MCF 10A (cell line): ENCODE results near the gene GPC5. TPM values are rescaled to one million over a fixed set of nuclear protein-coding genes. Genes with fewer than 3 reads are reported as not detected.

Experiments
- BruUV-seq: library from RNA; stranded (reverse); fragments of 400-500 nt; replicated peaks from 2 replicates; lab custom pipeline; 2021; lab: Mats Ljungman, UMichigan
- CTCF ChIA-PET: fragments of 300-600 bp; sonication (Branson Sonifier 250); formaldehyde crosslinking; extraction: SDS; loops from one replicate; lab custom pipeline; 2021; ENCODE audit warnings: antibody characterized with exemption, inconsistent platforms; lab: Yijun Ruan, JAX
- POLR2A ChIA-PET: fragments of 300-600, 350-650 bp; sonication (Branson Sonifier 250); formaldehyde crosslinking; extraction: SDS; loops from one replicate; lab custom pipeline; 2020; ENCODE audit warnings: antibody characterized with exemption, inconsistent platforms; lab: Yijun Ruan, JAX
- DNase-seq: peaks from one replicate; pipeline ENCODE4 v3.0.0-alpha.2; 2018; ENCODE audit not compliant: unreplicated experiment
- H3K27ac Mint-ChIP-seq: one replicate; pipeline ENCODE4 v1.8.0; 2022; ENCODE audit warnings: mild to moderate bottlenecking, low read depth, mixed read lengths; ENCODE audit not compliant: unreplicated experiment
- H3K27me3 Mint-ChIP-seq: one replicate; pipeline ENCODE4 v1.8.0; 2022; ENCODE audit warnings: mixed read lengths; ENCODE audit not compliant: insufficient read depth, unreplicated experiment
- H3K36me3 Mint-ChIP-seq: one replicate; pipeline ENCODE4 v1.8.0; 2022; ENCODE audit warnings: mild to moderate bottlenecking, moderate library complexity, mixed read lengths; ENCODE audit not compliant: insufficient read depth, unreplicated experiment
- H3K4me1 Mint-ChIP-seq: one replicate; pipeline ENCODE4 v1.8.0; 2022; ENCODE audit warnings: mixed read lengths; ENCODE audit not compliant: insufficient read depth, unreplicated experiment
- H3K4me3 Mint-ChIP-seq: one replicate; pipeline ENCODE4 v1.8.0; 2022; ENCODE audit warnings: mild to moderate bottlenecking, moderate library complexity, mixed read lengths; ENCODE audit not compliant: unreplicated experiment
- H3K9me3 Mint-ChIP-seq: one replicate; pipeline ENCODE4 v1.8.0; 2022; ENCODE audit warnings: mixed read lengths; ENCODE audit not compliant: unreplicated experiment
- CTCF ChIP-seq: fragments of 200-600 bp; IDR thresholded peaks from one replicate; pipeline ENCODE4 v1.8.0; 2022; ENCODE audit warnings: antibody characterized with exemption, mild to moderate bottlenecking; ENCODE audit not compliant: unreplicated experiment
- intact Hi-C: fragments of 100-400 bp; cut with micrococcal nuclease; formaldehyde crosslinking; loops from 2 replicates; pipeline ENCODE4 v1.14.1; 2022
- total RNA-seq: library from RNA; stranded (reverse); gene quantifications from 2 replicates; pipeline ENCODE4 v1.2.3, GENCODE V29; 2022

Gene GPC5
- total RNA-seq, 1 experiment from 2014 or later, result not detected

GRCh38 chr13:92297971-92298942 is 899.8 kb downstream of the GPC5 start:
- no TSS peak for BruUV-seq
- H3K4me1 Mint-ChIP-seq, result no peaks in the 10 kb centered on the region
- intact Hi-C loops, result no loop called here
- DNase-seq, result no peak
- no peaks in the 10 kb centered on the region for H3K27me3 Mint-ChIP-seq
- no peak overlapping the region for H3K27ac Mint-ChIP-seq
- CTCF ChIA-PET, result interaction anchor here (0.5 kb wide), 1 partner anchor 8 kb away, joined by 5 read pairs; no protein-coding TSS in a partner anchor
- H3K36me3 Mint-ChIP-seq, result no peaks in the 10 kb centered on the region
- POLR2A ChIA-PET, result interaction anchor here (0.6 kb wide), 1 partner anchor 27 kb away, joined by 3 read pairs; no protein-coding TSS in a partner anchor
- no peak overlapping the region for H3K4me3 Mint-ChIP-seq
- peaks cover 10% of the 10 kb centered on the region for H3K9me3 Mint-ChIP-seq
- no peak for TF ChIP-seq CTCF

GRCh38 chr13:92300651-92301050 is 902.2 kb downstream of the GPC5 start:
- Mint-ChIP-seq H3K9me3 (no peaks in the 10 kb centered on the region), H3K27me3 (no peaks in the 10 kb centered on the region), H3K4me3 (no peak overlapping the region), H3K27ac (no peak overlapping the region), H3K4me1 (no peaks in the 10 kb centered on the region), H3K36me3 (no peaks in the 10 kb centered on the region)
- DNase-seq, result no peak
- intact Hi-C loops, result no loop called here
- CTCF ChIA-PET, result no interaction called here
- no peak for TF ChIP-seq CTCF
- BruUV-seq, result no TSS peak
- POLR2A ChIA-PET, result no interaction called here

GRCh38 chr13:92303428-92303827 is 905.0 kb downstream of the GPC5 start:
- BruUV-seq, result no TSS peak
- POLR2A ChIA-PET, result no interaction called here

More at GRCh38 chr13:92303428-92303827, 905.0 kb downstream of the GPC5 start:
- no peaks in the 10 kb centered on the region for H3K4me1 Mint-ChIP-seq
- H3K27ac Mint-ChIP-seq, result no peak overlapping the region
- no peaks in the 10 kb centered on the region for H3K9me3 Mint-ChIP-seq
- DNase-seq, result peak; percentile 48
- CTCF ChIA-PET, result interaction anchor here (0.6 kb wide), 1 partner anchor 91 kb away, joined by 3 read pairs; no protein-coding TSS in a partner anchor
- no peak for TF ChIP-seq CTCF
- H3K27me3 Mint-ChIP-seq, result no peaks in the 10 kb centered on the region
- H3K36me3 Mint-ChIP-seq, result no peaks in the 10 kb centered on the region
- no peak overlapping the region for H3K4me3 Mint-ChIP-seq
- intact Hi-C loops, result no loop called here
